Stimulated activated CD8-positive, alpha-beta memory T cell treated with anti-CD3 and anti-CD28 coated beads, Interleukin-7, amount 100 ng/mL, for 1 hour (primary cell): ENCODE results near the gene SV2B.

Experiments used
- DNase-seq, 2 donors: peaks; one replicate each; pipeline ENCODE4 v3.0.0-alpha.2; 2020; ENCODE audit warnings: low read depth in 2 of 2

SV2B gene

DNA sequence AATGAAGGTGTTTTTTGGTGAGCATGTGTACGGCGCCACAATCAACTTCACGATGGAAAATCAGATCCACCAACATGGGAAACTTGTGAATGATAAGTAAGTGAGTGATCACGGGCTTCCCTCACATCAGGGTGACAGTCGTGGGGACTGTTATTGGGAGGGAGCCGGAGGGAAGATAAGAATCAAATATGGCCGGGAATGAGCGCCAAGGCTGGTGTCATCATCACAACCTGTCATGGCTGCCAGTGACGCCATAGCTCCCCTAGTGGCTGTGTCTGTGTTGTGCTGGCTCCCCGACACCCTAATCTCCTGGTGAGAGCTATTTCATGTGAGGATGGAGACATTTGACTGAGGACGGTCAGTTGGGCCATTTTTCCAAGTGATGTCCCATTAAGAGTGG is 168.5 kb downstream of the SV2B start:
- DNase-seq = no peak

DNA sequence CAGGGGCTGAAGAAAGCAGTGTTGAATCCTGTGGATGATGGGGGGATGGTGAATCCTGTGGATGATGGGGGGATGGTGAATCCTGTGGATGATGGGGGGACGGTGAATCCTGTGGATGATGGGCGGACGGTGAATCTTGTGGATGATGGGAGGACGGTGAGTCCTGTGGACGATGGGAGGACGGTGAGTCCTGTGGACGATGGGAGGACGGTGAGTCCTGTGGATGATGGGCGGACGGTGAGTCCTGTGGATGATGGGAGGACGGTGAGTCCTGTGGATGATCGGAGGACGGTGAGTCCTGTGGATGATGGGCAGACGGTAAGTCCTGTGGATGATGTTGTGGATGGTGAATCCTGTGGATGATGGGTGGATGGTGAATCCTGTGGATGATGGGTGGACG is 170.7 kb downstream of the SV2B start:
- no peak for DNase-seq

DNA sequence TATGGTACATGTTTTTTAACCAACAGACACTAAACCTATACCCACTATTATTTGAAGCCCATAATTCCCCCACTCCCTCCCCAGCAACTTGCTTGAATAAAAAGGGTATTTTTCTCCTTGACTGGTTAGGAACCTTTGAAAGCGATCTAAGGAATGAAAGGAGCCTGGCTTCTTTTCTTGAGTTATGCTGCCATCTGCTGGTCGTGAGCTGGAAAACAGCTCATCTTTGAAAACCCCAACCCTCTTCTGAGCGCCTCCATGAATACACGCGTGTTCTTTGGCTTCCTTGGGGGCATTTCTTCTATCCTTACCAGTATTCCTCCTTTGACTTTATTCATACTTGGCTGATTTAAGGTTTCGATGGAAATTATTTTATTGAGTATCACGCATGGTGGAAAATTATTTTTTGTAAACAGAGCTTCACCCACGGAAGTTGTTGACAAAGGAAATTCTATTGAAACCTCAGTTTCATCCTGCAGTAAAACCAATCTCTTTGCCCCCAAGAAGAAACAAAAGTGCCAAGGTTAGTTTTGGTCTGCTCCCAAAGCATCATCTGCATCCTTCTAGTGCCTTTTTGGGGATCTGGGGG is 171.6 kb downstream of the SV2B start:
- DNase-seq = peak; percentile 35 to 36

DNA sequence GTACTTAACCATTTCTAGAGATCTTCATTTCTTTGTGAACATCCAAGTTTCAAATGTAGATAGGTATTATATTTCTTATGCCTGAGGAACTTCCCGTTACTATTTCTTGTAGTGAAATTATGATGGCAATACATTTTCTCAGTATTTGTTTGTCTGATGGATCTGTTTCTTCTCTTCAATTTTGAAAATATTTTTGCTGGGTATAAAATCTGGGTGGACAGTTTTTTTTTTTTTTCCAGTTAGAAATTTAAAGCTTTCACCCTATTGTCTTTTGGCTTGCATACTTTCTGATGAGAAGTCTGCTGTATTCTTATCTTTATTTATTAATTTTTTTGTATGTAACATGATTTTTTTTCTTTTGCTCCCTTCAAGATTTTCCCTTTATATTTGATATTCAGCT is 175.8 kb downstream of the SV2B start:
- DNase-seq = no peak

DNA sequence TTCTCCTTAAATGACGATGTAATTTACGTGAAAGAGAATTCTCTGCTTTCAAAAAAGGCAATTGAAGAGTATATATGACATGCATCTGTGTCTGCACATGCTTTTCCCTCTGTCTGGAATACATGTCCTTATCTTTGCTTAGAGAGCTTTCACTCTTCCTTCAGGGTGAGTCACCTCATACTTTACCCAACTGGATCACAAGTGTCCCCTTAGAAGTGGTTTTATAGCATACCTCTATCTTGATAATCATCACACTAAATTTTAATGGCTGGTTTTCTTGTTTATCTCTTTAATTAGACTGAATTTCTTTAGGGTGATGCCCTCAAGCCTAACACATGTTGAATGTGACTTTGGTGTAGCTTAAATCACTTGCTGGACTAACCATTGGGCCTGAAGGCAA is 178.9 kb downstream of the SV2B start:
- no peak for DNase-seq

DNA sequence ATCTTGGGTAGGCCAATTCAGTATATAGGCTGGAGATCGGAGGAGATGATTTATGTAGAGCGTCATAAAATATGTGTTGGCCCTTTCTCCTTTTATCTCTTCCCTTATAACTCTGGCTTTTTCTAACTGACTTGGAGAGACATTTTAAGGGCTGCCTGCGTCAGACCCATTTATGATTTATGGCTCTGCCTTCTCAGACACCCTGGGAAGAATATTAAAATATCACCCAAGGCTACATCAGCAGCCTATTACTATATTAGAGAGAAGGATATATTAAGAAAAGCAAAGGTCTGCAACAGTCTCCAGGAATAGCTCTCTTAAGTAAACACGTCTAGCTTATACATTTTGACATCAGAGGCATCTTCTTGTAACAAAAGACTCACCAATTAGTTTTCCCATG is 179.4 kb downstream of the SV2B start:
- DNase-seq = no peak

DNA sequence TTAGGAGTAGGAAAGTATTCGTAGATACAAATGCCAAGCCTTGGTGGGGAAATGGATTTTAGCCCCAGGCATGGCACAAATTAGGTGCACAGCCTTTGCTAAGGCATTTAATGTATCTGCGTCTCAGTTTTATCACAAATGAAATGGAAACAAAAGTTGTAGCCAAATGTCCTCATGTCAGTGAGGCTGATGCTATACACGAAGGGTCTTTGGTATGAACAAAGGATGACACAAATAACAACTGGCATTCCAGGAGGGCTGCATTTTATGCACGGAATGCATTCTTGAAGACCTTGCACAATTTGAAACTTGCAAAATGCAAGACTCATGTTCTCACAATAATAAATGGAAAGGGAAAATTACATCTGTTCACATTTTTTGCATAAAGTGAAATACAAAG is 181.9 kb downstream of the SV2B start:
- no peak for DNase-seq

DNA sequence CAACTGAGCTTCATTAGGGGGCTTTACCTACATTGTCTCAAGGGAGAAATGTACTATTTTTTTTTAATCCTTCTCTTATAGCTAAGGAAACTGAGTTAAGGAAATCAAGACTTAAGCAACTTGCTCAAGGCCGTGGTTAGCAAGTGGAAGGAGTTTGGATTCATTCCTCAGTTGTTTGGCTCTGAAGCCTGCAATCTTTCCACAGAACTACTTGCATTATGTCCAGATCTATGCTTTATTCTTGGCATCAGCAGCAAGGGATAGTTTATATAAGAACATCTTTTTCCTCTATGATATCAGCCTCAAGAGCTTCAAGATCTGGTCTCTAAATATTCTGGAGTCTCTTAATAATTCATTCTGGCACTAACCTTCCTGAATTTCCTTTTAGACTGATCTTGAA is 182.4 kb downstream of the SV2B start:
- no peak for DNase-seq

DNA sequence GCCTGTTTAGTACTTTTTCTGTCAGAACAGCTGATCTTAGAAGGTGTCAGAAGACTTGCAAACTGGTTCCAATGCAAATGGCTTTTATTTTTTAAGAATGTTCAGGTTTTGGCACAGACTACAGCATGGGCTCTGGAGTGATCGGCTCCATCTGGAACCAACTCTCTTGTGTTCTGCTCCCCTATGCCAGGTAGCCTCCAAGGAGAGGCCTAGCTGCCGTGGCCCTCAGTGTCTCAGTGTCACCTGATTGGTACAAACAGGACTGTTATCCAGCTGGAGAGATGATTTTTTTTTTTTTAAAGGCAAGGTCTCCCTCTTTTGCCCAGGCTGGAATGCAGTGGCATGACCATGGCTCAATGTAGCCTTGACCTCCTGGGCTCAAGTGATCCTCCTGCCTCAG is 183.1 kb downstream of the SV2B start:
- DNase-seq = no peak

DNA sequence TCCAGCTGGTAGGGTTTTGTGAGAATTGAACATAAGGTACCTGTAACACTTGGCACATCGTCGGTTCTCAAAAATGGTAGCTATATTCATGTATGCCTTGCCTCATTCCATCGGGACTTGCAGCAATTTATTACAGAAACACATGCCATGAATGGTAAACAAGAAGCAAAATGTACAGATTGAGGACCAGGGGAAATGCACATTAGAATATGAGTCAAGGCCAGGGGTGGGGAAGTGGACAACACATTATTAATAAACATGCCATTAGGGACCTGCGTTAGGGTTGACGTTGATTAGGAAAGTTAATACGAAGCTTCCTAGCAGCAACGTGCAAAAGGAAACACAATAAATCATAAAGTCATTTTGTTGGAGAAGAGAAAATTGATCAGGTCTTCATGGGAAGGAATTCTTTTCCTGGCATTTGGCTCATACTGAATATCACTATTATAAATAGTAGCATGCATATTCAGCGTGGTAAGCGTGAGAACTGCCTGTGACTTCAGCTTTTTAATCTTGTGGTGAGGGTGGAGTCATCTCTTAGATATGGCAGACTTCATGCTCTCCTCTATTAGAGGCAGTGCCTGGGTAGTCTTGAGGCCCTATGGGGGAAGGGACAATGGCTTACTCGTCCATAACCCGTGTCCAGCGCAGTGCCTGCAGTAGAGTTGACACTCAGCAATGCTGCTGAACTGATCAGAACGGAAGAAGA is 184.9 kb downstream of the SV2B start:
- no peak for DNase-seq

DNA sequence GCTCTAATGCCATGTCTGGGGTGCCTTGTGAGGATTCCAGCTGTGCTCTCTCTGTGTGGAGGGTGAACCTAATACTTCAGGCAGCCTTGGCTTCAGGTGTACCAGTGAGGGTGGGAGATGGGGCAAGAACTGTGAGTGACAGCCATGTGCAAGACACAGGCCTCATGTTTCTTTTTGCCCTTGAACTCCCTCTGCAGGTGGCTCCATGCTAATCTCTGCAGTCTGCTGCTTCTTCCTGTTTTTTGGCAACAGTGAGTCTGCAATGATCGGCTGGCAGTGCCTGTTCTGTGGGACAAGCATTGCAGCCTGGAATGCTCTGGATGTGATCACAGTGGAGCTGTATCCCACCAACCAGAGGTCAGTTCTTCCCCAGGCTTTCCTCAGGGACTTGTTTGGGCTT is 189.3 kb downstream of the SV2B start:
- DNase-seq = no peak

DNA sequence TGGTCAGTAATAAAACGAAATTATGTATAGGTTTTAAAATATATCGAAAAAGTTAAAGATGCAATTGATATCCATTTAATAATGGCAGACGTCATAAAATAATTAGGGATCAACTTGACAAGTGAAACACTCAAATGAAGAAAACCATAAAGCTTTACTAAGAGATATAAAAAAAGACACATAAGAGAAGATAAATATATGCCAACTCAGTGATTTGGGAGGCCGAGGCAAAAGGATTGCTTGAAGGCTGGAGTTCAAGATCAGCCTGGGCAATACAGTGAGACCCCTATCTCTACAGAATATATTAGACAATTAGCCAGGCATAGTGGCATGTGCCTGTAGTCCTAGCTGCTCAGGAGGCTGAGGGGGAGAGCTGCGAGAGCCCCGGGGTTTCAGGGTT is 190.5 kb downstream of the SV2B start:
- no peak for DNase-seq

DNA sequence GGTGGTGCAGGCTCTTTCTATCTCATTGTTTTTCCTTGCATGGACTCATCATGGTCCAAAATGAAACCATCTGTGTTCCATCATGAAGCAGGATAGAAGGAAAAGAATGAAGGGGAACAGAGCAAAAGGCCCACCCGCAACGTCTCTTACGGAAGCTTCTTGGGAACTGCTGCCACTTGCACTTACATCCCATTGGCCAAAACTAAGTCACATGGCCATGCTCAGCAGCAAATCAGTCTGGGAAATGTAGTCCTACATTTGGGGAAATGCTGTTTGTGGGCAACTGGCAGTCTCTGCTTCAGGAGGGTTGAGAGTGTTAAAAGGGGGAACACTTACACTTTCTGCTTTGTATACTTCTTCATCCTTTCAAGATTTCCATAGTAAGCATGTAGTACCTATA is 191.6 kb downstream of the SV2B start:
- DNase-seq = no peak

DNA sequence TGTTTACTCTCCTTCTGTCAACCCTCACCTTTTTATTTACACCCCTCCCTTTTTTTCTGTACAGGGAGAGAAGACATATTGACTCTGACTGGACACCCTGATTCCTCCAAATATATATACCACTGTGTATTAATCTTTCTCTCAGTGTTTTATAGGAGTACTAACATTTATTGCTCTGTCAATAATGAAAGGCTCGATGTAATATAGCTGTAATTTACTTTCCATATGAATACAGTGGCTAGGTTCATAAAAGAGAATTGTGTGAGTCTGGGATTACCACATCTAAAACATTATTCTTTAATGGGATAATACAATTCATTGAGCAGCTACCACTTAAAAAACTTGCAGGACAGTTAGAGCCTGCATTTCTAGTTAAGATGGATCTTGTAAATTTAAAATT is 194.3 kb downstream of the SV2B start:
- DNase-seq = no peak

DNA sequence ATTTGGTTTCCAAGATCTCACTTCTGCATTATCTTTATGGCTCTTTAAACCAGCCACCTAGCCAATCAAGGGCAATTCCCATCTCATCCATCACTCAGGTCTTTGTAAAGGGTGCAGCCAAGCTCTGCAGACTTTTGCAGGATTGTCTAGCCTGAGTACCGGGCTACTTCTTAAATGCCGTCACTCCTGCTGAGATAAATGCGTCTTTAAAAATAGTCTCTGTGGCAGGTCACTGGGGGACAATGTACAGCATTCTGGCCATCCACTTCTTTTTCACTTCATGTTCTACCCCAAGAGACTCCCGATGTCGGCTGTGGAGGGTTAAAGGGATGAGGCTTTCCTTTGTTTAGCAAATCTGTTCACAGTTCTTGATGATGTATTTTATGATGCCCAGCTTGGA is 194.7 kb downstream of the SV2B start:
- no peak for DNase-seq

DNA sequence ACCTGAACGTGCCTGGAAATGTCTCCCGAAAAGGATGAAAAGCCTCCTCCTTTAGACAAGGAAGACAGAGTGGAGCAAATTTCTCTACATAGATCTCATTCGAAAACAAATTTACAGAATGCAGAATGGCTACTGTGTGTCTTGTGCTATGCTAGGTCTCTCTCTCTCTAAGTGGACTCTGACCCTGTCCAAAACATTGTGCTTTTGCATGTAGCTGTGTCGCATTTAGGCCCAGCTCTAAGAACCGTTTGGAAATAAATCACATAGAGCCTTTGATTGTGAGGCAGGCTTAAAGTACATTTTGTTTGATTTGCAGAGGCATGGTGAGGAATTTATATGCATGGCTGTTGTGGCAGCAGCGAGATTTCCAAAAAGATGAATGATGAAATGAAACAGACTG is 198.0 kb downstream of the SV2B start:
- DNase-seq = no peak

DNA sequence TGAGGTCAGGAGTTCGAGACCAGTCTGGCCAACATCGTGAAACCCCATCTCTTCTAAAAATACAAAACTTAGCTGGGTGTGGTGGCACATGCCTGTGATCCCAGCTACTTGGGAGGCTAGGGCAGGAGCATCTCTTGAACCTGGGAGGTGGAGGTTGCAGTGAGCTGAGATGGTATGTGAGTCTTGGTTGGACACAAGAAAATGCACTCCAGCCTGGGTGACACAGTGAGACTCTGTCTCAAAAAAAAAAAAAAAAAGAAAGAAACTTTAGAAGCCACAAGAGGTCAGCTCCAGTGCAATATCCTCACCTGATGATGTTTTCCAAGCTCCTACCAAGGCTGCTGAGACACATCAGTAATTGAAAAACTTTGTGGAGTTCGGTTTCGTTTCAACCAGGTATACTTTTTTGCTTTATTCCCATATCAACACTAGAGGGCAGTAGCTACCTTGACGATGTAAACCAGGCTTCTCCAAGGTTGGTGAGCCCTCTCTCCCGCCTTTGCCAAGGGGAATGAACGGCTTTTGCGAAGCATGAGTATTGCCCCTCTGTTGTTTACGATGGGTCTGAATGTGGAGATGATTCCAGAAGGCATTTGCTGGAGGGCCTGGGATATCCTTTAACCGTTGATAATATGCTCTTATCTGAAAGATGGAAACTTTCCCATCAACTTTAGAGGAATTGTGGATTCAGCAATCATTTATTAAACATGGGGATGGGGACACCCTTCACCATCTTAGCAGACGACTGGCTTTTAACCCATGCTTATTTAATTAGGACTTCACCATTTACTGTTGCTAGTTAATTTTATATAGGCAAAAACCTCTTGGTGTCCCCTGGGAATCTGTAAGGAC is 202.8 kb downstream of the SV2B start:
- no peak for DNase-seq

DNA sequence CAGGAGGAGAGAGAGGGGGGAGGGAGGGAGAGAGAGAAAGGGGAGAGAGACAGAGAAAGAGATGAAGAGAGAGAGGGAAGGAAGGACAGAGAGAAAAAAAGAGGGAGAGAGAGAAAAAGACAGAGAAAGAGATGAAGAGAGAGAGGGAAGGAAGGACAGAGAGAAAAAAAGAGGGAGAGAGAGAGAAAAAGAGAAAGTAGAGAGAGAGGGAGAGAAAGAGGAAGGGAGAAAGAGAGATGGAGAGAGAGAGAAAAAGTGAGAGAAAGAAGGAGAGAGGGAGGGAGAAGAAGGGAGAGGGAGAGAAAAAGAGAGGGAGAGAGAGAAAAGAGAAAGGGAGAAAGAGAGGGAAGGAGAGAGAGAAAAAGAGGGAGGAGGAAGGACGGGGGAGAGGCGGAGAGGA is 204.2 kb downstream of the SV2B start:
- no peak for DNase-seq

DNA sequence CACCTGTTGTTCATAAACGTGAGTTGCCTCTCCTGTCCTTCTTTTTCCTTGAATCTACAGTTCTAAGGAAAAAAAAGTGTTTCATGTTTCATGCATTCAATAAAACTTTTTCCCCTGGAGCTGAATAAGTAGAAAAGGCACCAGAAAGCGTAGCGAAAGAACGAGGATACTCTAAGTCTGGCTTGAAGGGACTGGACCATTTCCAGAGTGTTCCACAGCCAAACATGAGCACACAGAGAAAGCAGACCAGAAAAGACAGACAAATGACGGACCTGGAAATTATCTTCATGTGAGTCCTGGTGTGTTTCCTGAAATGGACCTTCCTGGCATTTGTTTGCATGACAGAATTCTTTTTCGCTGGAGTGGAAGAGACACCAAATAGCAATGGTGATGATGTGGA is 204.7 kb downstream of the SV2B start:
- no peak for DNase-seq

DNA sequence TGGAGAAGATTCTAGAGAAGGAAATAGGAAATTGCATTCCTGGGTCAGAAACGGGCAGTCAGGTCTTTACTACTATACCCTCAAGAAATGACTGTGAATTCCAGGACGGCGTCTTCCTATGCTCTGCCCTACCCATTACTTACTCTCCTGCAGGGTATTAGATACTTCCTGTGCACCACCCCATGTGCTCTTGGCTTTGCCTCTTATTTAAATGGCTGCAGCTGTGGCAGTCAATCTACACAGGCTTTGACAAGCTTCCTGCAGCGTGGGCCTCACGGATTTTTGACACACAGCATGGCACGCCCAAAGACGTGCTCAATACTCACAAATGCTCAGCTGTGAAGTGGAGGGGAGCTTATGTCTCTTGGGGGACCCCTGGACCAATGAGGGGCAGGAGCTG is 206.1 kb downstream of the SV2B start:
- no peak for DNase-seq

DNA sequence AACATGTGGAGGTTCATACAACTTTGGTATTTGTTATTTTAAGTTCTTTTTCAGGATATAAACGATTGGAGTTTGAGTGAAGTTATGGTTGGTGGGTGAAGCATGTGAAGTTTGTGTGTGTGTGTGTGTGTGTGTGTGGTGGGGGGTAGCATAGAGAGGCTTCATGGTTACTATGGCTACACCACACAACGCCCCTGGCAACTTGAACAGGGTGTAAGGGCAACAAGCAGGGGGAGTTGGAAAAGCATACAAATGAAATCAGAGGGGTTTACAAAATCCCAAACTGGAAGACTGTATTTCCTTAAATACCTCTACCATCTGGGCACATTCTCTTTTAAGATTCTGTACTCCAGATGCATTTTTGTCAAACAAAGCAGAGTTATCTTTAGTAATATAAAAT is 207.5 kb downstream of the SV2B start:
- DNase-seq = no peak

DNA sequence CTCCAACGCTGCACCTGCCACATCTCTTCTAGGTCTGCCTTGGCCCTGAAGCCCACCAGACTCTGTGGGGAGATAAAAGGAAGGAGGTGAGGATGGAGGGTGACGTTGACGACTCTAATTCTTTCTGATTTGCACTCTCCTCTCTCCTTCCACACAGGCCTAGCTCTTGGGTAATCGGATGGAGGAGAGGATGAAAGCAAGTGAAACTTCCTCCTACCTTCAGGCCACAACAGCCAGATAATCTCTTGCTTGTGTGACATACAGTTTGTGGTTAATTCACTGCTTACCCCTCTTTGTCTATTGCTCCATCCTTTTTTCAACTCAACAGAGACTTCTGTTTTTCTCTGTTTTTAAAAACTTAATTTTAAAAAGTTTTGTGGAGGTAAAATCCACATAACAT is 208.1 kb downstream of the SV2B start:
- DNase-seq = no peak

DNA sequence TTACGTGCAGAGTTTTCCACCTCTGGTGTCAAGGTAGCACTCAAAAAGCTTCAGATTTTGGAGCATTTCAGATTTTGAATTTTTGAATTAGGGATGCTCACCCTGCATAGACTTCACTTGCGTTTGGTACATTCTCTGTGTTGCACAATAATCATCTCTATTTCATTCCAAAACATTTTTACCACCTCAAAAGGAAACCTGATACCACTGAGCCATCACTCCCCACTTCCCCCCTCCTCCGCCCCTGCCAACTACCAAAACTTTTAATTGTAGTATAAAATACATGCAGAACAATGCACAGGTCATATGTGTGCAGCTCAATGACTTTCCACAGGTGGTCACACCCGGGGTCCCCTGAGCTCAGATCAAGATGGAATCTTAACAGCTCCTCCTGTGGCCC is 208.8 kb downstream of the SV2B start:
- no peak for DNase-seq
